Osteoblast (primary cell): ENCODE measurements around the gene ADARB2. TPM values are rescaled to one million over a fixed set of nuclear protein-coding genes. Genes with fewer than 3 reads are reported as not detected.
"Not testable (repeated sequence)": the region's sequence is repeated elsewhere in the genome, so short reads cannot be mapped to it uniquely, and the experiment has no call there.

Experiments used
- DNase-seq: peaks from one replicate; pipeline ENCODE4 v3.0.0; 2011; ENCODE audit warnings: low spot score, mixed read lengths; ENCODE audit not compliant: insufficient read length; ENCODE audit errors: missing footprints
- H2AFZ ChIP-seq: 2 replicates; pipeline ENCODE4 v1.6.0; 2011; ENCODE audit warnings: mild to moderate bottlenecking, low read length
- H3K27ac ChIP-seq: 2 replicates; pipeline ENCODE4 v1.5.1; 2011; ENCODE audit warnings: mild to moderate bottlenecking, low read depth, low read length, moderate library complexity
- H3K27me3 ChIP-seq: 2 replicates; pipeline ENCODE4 v1.6.0; 2012; ENCODE audit warnings: mild to moderate bottlenecking, control low read depth, inconsistent platforms, low read length, moderate library complexity; ENCODE audit not compliant: insufficient read depth
- H3K36me3 ChIP-seq: 2 replicates; pipeline ENCODE4 v1.5.1; 2011; ENCODE audit warnings: mild to moderate bottlenecking, low read length, control low read depth, moderate library complexity; ENCODE audit not compliant: insufficient read depth
- H3K4me1 ChIP-seq: 2 replicates; pipeline ENCODE4 v1.5.1; 2011; ENCODE audit warnings: mild to moderate bottlenecking, low read length, control low read depth, moderate library complexity; ENCODE audit not compliant: insufficient read depth
- H3K4me2 ChIP-seq: 2 replicates; pipeline ENCODE4 v1.6.0; 2011; ENCODE audit warnings: mild to moderate bottlenecking, low read length; ENCODE audit not compliant: insufficient read depth
- H3K4me3 ChIP-seq: fragments of 200-600 bp; sonication (generic); 3 replicates; pipeline ENCODE4 v1.5.1; 2012; ENCODE audit warnings: mild to moderate bottlenecking, low read length, inconsistent platforms; ENCODE audit not compliant: insufficient read depth
- H3K79me2 ChIP-seq: 2 replicates; pipeline ENCODE4 v1.6.0; 2012; ENCODE audit warnings: mild to moderate bottlenecking, low read length, control low read depth, inconsistent platforms; ENCODE audit not compliant: insufficient read depth
- H3K9me3 ChIP-seq: 2 replicates; pipeline ENCODE4 v1.5.1; 2011; ENCODE audit warnings: low read depth, low read length, control low read depth
- H4K20me1 ChIP-seq: 2 replicates; pipeline ENCODE4 v1.6.0; 2012; ENCODE audit warnings: mild to moderate bottlenecking, low read length, control low read depth; ENCODE audit not compliant: insufficient read depth
- total RNA-seq: library from RNA; depleted of rRNA; stranded (reverse); fragments of >200 nt; gene quantifications from 2 replicates; pipeline ENCODE4 v1.2.3, GENCODE V29; 2012
- TF ChIP-seq, protein P1 (sequence below): IDR thresholded peaks from 2 replicates; pipeline ENCODE4 v1.5.1; 2011; ENCODE audit warnings: mild to moderate bottlenecking, low read depth, low read length, moderate library complexity; ENCODE audit errors: extremely low read depth

The ADARB2 gene
- total RNA-seq, 1 donor = not detected

DNA sequence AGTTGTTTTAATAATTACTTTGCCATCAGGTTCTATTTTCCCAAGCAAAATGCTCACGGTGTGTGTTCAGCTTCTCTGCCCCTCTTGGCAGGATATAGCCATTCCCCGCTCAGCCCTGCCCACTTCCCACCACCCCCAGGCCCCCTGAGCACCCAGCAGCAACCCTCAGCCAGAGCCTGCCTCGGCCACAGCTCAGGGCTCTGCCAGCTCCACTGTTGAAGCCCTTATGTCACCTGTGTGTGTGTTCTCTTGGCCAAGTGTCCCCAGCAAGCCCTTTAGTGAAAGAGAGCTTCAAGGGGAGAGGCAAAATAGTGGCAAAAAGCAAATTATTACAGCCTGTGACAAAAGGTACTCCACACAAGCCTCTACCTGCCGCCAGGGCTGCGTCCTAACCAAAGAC, 275.3 kb downstream of the ADARB2 start:
- Histone ChIP-seq H3K9me3 (peaks cover 1% of the 10 kb centered on the region), H3K79me2 (no peaks in the 10 kb centered on the region)
- DNase-seq = no peak

DNA sequence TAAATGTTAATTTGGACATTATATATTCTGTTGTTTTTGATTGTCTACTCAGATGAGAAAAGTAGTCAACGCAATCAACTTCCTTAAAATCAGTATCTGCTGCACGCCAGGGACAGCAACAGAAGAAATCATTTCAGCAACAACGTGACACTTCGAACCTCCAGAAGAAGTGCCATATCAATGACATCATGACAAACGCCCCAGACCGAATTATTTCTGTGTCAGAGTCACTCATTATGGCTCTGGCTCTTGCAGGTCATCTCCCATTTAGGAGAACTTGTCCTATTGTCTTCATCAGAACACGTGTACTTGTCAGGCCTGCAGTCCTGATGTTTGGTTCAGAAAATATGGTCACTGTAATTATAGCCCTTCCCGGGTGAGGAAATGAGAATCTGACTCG, 276.3 kb downstream of the ADARB2 start:
- Histone ChIP-seq H3K4me1 (no peaks in the 10 kb centered on the region), H3K27me3 (no peaks in the 10 kb centered on the region), H3K9me3 (peaks cover 2% of the 10 kb centered on the region), H3K27ac (no peak overlapping the region), H2AFZ (no peak overlapping the region), H3K36me3 (no peaks in the 10 kb centered on the region), H3K4me2 (no peak overlapping the region), H3K79me2 (no peaks in the 10 kb centered on the region), H4K20me1 (no peaks in the 10 kb centered on the region), H3K4me3 (no peak overlapping the region)
- TF ChIP-seq, protein P1, sequence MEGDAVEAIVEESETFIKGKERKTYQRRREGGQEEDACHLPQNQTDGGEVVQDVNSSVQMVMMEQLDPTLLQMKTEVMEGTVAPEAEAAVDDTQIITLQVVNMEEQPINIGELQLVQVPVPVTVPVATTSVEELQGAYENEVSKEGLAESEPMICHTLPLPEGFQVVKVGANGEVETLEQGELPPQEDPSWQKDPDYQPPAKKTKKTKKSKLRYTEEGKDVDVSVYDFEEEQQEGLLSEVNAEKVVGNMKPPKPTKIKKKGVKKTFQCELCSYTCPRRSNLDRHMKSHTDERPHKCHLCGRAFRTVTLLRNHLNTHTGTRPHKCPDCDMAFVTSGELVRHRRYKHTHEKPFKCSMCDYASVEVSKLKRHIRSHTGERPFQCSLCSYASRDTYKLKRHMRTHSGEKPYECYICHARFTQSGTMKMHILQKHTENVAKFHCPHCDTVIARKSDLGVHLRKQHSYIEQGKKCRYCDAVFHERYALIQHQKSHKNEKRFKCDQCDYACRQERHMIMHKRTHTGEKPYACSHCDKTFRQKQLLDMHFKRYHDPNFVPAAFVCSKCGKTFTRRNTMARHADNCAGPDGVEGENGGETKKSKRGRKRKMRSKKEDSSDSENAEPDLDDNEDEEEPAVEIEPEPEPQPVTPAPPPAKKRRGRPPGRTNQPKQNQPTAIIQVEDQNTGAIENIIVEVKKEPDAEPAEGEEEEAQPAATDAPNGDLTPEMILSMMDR = no peak
- DNase-seq = no peak

More for the DNA sequence above, 275.3 kb downstream of the ADARB2 start:
- Histone ChIP-seq H2AFZ (no peak overlapping the region), H3K27ac (no peak overlapping the region), H4K20me1 (no peaks in the 10 kb centered on the region), H3K4me1 (no peaks in the 10 kb centered on the region), H3K4me2 (no peak overlapping the region), H3K36me3 (no peaks in the 10 kb centered on the region), H3K27me3 (no peaks in the 10 kb centered on the region), H3K4me3 (no peak overlapping the region)
- TF ChIP-seq, protein P1 = no peak

DNA sequence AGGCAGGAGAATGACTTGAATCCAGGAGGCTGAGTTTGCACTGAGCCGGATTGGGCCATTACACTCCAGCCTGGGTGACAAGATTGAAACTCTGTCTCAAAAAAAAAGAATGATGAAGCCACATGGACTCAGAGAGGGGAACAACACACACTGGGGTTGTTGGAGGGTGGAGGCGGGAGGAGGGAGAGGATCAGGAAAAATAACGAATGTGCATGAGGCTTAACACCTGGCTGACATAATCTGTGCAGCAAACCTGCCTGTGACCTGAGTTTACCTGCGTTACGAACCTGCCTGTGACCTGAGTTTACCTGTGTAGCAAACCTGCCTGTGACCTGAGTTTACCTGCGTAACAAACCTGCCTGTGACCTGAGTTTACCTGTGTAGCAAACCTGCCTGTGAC, 277.7 kb downstream of the ADARB2 start:
- H4K20me1 ChIP-seq, H3K4me1 ChIP-seq, H3K4me2 ChIP-seq, H3K9me3 ChIP-seq, H3K27me3 ChIP-seq, H3K4me3 ChIP-seq, H3K27ac ChIP-seq, H3K79me2 ChIP-seq, H3K36me3 ChIP-seq, DNase-seq, H2AFZ ChIP-seq: not testable (repeated sequence)

DNA sequence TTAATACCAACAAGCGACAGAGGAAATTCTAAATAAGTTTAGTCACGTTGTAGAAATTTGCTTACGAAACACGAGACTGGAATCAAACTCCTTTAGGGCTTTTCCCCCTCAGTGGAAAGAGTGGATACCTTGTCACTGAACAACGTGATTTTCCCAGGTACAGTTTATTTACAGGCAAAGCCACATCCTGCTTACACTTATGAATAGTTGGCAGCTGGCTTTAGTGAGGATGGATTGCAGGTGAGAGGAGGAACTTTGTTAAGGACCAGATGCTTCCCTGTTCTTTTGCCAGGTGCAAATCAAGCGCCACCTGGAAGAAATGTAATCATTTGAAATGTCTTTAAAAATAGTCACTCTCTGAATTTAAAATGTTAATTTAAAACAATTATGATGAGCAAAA, 282.4 kb downstream of the ADARB2 start:
- no peaks in the 10 kb centered on the region for H3K79me2 ChIP-seq
- H3K27me3 ChIP-seq = no peaks in the 10 kb centered on the region
- H3K4me1 ChIP-seq = no peaks in the 10 kb centered on the region
- H4K20me1 ChIP-seq = no peaks in the 10 kb centered on the region
- no peaks in the 10 kb centered on the region for H3K36me3 ChIP-seq
- DNase-seq = no peak
- no peak overlapping the region for H2AFZ ChIP-seq
- H3K4me3 ChIP-seq = no peak overlapping the region
- H3K9me3 ChIP-seq = peaks cover 2% of the 10 kb centered on the region
- TF ChIP-seq, protein P1 = no peak
- H3K4me2 ChIP-seq = no peak overlapping the region
- H3K27ac ChIP-seq = no peak overlapping the region
